ENCODE data around the gene SPRED3. TPM values are rescaled to one million over a fixed set of nuclear protein-coding genes. Genes with fewer than 3 reads are reported as not detected.

SPRED3 gene
- total RNA-seq, 3 donors from 2014 or later, result 0.16 to 0.66 (median 0.29) TPM

DNA sequence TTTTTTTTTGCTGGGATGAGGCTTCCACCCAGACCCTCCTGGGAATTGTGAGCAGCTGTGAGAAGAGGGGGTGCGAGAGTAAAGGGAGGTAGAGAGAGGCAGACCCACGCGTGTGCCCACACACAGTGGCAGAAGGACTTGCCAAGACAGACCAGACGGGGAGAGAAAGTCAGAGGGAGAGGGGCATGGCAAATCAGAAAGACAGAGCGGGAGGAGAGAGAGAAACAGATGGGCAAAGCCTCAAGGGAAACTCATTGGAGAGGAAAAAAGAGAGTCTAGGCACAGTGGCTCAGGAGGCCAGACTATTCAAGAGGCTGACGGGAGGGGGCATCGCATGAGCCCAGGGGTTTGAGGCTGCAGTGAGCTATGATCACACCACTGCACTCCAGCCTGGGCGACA is 35.9 kb upstream of the SPRED3 start:
- H3K27me3 ChIP-seq, result peaks cover 0 to 22% of the 10 kb centered on the region in 2 donors
- TF ChIP-seq CTCF (IDR thresholded peaks at IDR 0.05) (no peak), POLR2AphosphoS5 (IDR thresholded peaks at IDR 0.05) (no peak), POLR2A (IDR thresholded peaks at IDR 0.05) (no peak)
- no peak overlapping the region for H3K4me3 ChIP-seq
- no peaks in the 10 kb centered on the region for H3K4me1 ChIP-seq
- H3K27ac ChIP-seq, result no peak overlapping the region
- H3K9me3 ChIP-seq, result no peaks in the 10 kb centered on the region
- intact Hi-C loops (cut with DNase I; ENCODE audit: low total_unique reads), result no loop called here
- H3K36me3 ChIP-seq, result no peaks in the 10 kb centered on the region
- no peak for DNase-seq (ENCODE audit: low spot score in 2 of 2)

DNA sequence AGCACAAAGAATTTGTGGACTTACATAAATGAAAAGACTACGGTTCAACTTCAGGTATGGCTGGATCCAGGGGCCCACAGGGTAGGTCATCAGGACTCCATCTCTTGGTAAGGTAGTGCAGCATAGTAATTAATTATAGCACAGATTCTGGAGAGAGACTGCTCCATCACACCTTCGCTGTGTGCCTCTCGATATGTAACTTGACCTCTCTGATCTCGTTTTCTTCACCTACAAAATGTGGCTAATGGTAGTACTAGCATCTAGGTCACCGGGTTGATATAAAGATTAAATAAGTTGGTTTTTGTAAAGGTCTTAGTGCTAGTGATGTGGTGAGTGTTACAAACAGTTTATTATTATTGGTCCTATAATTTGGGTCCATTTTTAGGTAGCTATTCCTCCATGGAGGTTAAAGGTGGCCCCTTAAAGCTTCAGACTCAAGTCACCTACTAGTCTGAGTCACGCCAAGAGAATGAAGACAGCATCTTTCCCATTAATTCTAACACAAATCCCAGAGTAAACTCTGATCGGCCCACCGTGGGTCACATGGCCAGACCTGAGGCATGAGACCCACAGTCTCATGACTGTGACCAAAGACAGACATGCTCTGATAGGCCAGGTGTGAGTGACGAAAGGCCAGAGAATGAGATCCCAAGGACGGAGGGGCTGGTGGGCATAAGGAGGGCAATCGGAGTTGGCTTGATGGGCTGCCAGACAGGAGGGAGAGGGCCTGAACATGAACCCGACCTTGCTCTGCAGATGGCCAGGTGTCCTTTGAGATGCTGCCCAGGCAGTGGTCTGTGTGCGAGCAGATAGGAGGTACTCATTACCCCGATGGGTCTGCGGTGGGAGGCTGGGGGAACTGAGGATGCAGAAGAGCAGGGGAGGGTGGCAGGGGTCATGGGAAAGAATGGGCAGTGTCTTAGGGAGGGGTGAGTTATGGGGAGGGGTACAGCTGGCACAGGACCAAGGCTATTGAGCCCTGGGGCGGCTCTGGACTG is 32.5 kb upstream of the SPRED3 start:
- Histone ChIP-seq H3K4me1 (no peaks in the 10 kb centered on the region), H3K9me3 (no peaks in the 10 kb centered on the region), H3K27me3 (peaks cover 0 to 50% of the 10 kb centered on the region in 2 donors), H3K27ac (no peak overlapping the region), H3K36me3 (no peaks in the 10 kb centered on the region), H3K4me3 (no peak overlapping the region)
- no peak for DNase-seq (ENCODE audit: low spot score in 2 of 2)
- intact Hi-C loops (cut with DNase I; ENCODE audit: low total_unique reads), result no loop called here
- no peak for TF ChIP-seq CTCF (IDR thresholded peaks at IDR 0.05)
- no peak for TF ChIP-seq POLR2AphosphoS5 (IDR thresholded peaks at IDR 0.05)
- no peak for TF ChIP-seq POLR2A (IDR thresholded peaks at IDR 0.05)

DNA sequence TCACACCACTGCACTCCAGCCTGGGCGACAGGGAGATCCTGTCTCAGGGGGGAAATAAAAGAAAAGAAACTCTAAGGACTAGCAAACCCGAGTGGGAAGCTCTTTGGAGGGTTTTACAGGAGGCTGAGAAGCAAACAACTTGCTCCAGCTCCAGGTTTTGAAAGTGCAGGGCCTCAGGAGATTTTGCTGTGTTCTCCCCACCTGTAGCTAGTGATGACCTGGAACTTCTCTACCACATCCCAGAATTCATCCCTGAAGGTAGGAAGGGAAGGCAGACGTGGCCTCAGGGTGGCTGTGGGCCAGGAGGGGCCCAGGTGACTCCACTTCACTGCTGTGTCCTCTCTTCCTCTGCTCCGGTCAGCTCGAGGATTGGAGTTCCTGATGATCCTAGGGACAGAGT is 30.4 kb upstream of the SPRED3 start:
- no peak for DNase-seq (ENCODE audit: low spot score in 2 of 2)
- H3K27me3 ChIP-seq, result peaks cover 0 to 51% of the 10 kb centered on the region in 2 donors
- intact Hi-C loops (cut with DNase I; ENCODE audit: low total_unique reads), result no loop called here
- no peaks in the 10 kb centered on the region for H3K9me3 ChIP-seq
- TF ChIP-seq CTCF (IDR thresholded peaks at IDR 0.05), result no peak
- TF ChIP-seq POLR2A (IDR thresholded peaks at IDR 0.05), result no peak
- TF ChIP-seq POLR2AphosphoS5 (IDR thresholded peaks at IDR 0.05), result no peak
- H3K4me1 ChIP-seq, result no peaks in the 10 kb centered on the region
- no peak overlapping the region for H3K27ac ChIP-seq
- no peak overlapping the region for H3K4me3 ChIP-seq
- H3K36me3 ChIP-seq, result no peaks in the 10 kb centered on the region

- Histone ChIP-seq H3K9me3 (no peaks in the 10 kb centered on the region), H3K27me3 (peaks cover 0 to 48% of the 10 kb centered on the region in 2 donors), H3K4me1 (no peaks in the 10 kb centered on the region), H3K27ac (no peak overlapping the region), H3K36me3 (no peaks in the 10 kb centered on the region), H3K4me3 (no peak overlapping the region)
- TF ChIP-seq CTCF (IDR thresholded peaks at IDR 0.05), result no peak
- no peak for TF ChIP-seq POLR2AphosphoS5 (IDR thresholded peaks at IDR 0.05)
- no peak for TF ChIP-seq POLR2A (IDR thresholded peaks at IDR 0.05)
- DNase-seq (ENCODE audit: low spot score in 2 of 2), result no peak
- intact Hi-C loops (cut with DNase I; ENCODE audit: low total_unique reads), result loop anchor here (5.0 kb wide), 1 partner anchor 1348 kb away; no protein-coding TSS in a partner anchor
Measured at GRCh38 chr19:38359242-38360021, 29.1 kb upstream of the SPRED3 start.
